RPMI7951 (cell line): Measurements from ENCODE around the gene DPEP1. TPM values are rescaled to one million over a fixed set of nuclear protein-coding genes. Genes with fewer than 3 reads are reported as not detected.
A peak's percentile ranks its signal among the peaks of the same experiment; 100 is the strongest.
"Not testable (repeated sequence)": the region's sequence is repeated elsewhere in the genome, so short reads cannot be mapped to it uniquely, and the experiment has no call there.

Experiments used
- DNase-seq: peaks from one replicate; pipeline ENCODE4 v3.0.0-alpha.2; 2012; ENCODE audit warnings: low read depth
- total RNA-seq: library from RNA; depleted of rRNA; stranded (reverse); fragments of >200 nt; shearing (Covaris generic); gene quantifications from 2 replicates; pipeline ENCODE4 v1.2.3, GENCODE V29; 2014; rRNA removed

DPEP1 gene
- 0.24 and 0.29 TPM in 2 replicates for total RNA-seq

DNA sequence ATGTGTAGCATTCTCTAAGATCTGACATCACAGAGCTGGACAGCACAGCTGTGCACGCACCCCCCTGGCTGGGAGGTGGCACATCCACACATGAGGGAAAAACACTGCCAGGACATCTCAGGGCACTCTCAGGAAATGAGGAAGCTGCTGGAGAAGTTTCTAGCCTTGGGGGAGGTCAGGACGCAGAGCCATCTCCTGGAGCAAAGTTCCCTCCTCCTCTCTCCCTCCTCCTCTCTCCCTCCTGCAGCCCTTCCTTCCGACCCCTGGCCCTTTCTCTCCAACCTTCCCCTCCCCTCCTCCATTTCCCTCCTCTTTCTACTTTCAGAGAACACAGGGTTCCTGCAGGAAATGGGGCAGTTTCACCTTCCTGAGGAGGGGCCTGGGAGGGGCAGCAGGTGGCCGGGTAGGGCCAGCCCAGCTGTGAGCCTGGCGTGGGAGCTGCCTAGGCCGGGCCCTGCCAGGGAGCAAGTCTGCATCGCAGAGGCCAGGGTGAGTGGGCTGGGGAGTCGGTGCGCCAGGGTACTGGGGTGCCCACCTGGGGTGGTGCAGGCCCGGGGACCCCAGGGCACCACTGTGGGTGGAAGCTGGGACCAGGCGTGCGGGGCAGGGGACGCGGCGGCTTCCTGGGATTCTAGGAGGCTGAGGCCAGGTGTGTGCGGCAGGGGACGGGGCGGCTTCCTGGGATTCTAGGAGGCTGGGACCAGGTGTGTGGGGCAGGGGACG lies at the start of gene DPEP1:
DPEP1 (plus strand) TSS at position 412 of the 723 bp plus-strand sequence. CDS start 16,769 bp downstream, outside the sequence.
- peak; percentile 37 for DNase-seq

DNA sequence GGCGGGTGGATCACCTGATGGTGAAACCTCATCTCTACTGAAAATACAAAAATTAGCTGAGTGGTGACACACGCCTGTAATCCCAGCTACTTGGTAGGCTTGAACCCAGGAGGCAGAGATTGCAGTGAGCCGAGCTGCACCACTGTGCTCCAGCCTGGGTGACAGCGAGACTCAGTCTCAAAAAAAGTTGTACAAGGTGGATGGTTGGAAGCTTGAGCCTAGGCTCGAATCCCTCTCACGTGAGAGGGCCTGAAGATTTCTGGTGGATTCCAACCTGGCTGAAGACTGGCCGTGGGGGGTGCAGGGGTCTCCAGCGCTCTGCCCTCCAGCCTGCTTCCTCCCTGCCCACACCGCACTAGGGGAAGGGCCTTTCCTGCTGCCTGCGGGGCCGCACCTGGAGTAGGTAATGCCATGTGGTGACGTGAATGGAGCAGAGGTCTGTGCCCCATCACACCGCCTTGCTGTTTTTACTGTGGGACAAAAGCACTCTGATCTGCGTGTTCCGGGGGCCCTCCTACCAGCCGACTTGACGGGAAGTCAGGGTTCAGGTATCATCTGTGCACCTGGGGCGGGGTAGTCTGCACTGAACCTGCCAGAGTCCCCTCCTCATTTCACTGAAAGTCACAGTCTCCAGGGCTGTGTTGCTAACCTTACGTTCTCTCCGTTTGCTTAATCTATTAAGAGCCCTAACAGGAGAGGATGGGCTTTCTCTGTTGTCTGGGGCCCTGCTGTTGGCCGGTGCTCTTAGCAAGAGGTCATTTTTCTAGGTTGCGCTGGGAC lies 48.8 kb upstream of the DPEP1 start:
- no peak for DNase-seq

GRCh38 chr16:89565256-89565505 lies 48.3 kb upstream of the DPEP1 start:
- no peak for DNase-seq

DNA sequence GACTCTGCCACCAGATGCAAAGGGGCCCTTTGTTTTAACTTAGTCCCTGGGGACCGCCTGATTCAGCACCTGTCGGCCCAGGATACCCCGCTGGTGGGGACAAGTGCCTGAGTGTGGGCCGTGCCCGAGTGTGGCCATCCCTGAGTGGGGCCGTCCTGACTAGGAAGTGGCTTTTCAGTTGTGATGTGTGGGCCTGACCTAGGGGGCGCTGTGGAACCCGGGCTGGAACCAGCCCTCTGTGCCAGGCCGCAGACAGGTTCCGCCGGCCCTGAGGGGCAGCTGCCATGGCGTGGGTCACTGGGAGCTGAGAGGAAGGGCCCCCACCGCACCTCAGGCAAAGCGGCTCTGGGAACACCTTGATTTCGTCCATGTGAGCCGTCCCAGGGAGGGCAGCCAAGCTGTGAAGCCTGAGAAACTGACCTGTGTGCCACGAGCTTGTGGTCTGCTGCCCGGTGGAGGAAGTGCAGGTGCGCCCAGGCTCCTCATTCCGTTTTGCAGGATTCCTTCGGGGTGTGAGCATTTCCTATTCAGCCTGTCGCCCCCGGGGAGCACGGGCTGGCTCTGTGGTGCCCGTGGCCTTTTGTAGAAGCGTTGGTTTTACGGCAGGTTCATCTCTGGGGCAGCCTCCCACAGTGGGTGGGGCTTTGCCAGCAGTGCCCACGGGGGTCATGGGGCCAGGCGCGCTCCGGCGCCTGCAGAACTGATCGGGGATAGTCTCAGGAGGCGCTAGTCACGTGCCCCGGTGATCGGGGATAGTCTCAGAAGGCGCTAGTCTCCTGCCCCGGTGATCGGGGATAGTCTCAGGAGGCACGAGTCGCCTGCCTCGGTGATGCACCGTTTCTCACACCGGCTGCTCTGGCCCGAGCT lies 47.7 kb upstream of the DPEP1 start:
- DNase-seq = peak; percentile 51

DNA sequence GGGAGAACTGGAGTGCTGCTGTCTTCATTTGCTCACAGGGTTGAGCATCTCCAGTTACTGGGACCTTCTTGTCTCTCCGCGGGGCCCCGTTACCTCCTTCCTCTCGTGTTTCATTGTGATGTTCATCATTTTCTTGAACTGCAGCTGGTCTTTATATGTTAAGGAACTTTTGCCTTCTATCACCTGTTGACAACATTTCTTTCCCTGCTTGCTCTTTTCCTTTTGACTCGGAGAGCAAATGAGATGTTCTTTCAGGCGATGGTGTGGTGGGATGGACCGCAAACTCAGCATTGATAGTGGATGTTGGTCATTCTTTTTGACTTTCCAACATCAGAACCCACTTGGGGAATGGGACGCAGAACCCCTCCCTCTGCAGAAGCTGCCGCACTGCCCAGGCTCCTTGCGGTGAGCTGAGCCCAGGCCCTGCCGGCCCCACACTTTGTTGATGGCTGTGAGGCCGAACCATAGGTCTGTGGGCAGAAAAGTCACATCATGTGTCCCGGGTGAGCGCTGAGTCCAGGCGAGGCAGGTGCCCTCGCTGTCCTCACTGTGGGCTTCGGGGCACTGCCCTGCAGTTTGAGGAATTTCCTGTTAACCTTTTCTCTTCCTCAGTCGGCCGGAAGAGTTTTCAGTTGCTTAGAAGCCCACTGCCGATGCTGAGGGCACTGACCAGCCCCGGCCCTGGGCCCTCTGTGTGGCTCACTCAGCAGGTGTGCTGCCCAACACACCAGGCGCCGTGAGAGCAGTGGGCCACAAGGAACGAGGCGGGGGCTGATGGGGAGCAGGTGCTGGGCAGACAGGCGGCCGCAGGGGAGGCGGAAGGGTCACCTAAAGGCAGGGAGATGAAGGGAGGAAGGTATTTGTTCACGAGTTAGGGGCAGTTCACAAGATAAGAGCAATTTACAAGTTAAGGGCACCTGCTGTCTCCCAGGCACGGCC lies 45.5 kb upstream of the DPEP1 start:
- no peak for DNase-seq

GRCh38 chr16:89569506-89570341 lies 43.7 kb upstream of the DPEP1 start:
- DNase-seq = peak; percentile 67

GRCh38 chr16:89570342-89570923 lies 43.0 kb upstream of the DPEP1 start:
- no peak for DNase-seq

- DNase-seq = not testable (repeated sequence)
These were observed 42.4 kb upstream of the DPEP1 start for GRCh38 chr16:89570983-89571598.

GRCh38 chr16:89571636-89572035 lies 41.8 kb upstream of the DPEP1 start:
- no peak for DNase-seq

DNA sequence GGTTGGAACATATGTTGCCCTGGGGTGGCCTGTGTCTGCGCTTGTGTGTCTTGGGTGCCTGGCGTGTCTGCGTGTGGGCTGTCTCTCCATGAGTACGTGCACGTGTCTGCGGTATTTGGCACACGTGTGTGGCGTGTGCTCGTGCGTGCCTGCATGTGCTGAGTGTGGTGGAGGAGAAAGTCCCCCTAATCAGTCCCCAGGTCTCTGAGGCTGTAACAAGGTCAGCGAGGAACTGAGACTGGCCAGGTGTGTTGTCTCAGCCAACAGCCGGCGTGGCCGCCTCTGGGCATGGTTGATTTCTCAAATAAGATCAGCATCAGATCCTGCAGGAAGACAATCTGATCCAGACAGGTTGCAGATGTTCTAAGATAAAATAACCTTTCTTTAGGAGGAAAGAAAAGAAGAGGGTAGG lies 41.4 kb upstream of the DPEP1 start:
- no peak for DNase-seq

- DNase-seq = no peak
These were observed 40.8 kb upstream of the DPEP1 start for GRCh38 chr16:89572485-89573205.

- DNase-seq = peak; percentile 75
These were observed 39.4 kb upstream of the DPEP1 start for GRCh38 chr16:89573826-89574680.

DNA sequence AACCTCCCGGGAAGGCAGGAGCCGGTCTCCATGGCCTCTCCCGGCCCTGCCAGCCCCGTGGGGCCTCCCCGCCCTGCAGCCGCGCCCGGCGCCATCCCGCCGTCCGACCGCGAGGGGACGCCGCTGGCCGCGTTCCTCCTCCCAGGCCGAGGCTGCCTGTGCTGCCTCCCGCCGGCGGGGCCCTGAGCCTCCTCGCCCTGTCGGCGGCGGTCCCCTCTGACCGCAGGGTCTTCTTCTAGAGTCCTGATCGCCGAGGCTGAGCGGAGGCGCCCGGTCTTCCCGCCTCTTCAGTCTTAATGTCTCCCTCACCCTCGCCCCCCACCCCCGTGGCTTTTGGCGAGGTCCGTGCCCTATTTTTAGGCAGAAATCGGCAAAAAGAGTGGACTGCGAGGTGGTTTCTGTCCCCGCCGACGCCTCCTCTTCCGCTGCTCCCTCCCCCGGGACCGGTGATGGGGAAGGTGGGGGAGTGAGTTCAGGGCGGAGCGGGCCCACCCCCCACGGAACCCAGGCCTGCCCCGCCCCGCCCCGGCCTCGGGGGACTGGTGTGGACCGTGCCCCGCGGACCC lies 38.7 kb upstream of the DPEP1 start:
- DNase-seq = peak; percentile 53

DNA sequence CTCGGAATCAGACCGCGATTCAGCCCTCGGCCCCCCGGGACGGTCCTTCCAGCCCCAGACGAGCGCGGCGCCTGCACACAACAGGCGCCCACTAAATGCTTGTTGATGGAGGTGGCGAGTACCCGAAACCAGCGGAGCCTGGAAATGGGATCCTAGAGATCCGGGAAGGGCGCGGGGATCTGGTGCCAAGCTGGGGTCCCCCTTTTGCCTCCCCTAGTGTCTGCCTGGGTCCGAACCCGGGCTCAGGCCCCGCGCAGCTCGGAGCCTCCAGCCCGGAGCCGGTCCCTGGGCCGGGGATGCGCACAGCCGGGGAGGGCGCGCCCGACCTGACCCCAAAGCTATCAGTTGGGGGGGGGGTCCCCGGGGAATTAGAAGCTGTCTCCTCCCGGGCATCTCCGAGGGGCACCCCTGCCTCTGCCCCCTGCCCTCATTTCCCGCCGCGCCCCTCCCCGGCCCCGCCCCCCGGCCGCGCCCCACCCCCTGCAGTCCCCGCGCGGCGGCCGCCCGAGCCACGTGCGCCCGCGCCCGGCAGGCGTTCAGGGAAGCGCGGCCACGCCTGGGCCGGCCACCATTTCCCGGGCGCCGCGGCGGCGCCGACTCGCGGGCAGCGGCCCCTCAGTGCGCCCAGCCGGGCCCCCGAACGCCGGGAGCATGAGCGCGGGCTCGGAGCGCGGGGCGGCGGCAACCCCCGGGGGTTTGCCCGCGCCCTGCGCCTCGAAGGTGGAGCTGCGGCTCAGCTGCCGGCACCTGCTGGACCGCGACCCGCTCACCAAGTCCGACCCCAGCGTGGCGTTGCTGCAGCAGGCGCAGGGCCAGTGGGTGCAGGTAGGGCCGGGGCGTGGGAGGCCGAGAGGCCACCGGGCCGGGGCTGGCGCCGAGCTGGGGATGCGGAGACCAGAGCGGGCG lies 37.9 kb upstream of the DPEP1 start, which contains the start of gene CPNE7:
CPNE7 (plus strand) TSS at position 512 of the 906 bp plus-strand sequence; CDS start at position 652, 140 bp downstream.
- DNase-seq = no peak

- DNase-seq = no peak
These were observed 37.0 kb upstream of the DPEP1 start for GRCh38 chr16:89576153-89577054.
